ENCODE results near the gene LTBP2. TPM values are rescaled to one million over a fixed set of nuclear protein-coding genes. Genes with fewer than 3 reads are reported as not detected.

Gene LTBP2
- total RNA-seq, 1 donor from 2014 or later, result 39.5 TPM

DNA sequence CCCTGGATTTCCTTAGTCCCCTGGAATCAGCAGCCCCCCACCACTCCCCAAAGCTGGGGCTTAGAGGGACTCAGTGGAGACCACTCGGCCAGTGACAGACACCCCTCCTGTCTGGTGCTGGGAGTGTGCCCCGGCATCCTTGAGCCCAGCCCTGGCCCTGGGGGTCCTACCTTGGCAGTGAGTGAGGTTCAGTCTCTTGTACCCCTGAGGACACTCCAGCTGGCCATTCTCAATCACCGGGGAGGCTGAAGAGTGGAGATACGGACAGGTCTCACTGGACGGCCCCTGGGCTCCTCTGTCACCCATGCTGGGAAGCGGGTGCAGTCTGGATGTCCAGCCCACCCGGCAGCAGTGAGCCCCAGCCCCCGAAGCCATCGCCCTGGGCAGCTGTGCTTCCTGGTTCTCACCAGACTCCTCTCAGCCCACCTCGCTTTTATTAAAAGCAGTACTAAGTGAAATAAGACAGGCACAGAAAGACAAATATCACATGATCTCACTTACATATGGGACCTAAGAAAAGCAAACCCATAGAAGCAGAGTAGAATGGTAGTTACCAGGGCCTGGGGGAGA is 76.2 kb downstream of the LTBP2 start:
- Histone ChIP-seq H3K27ac (no peak overlapping the region), H3K4me1 (no peaks in the 10 kb centered on the region), H3K27me3 (ENCODE audit: low read depth) (no peaks in the 10 kb centered on the region), H3K36me3 (no peaks in the 10 kb centered on the region), H3K9me3 (no peaks in the 10 kb centered on the region), H3K4me3 (no peak overlapping the region)
- TF ChIP-seq, protein P1, sequence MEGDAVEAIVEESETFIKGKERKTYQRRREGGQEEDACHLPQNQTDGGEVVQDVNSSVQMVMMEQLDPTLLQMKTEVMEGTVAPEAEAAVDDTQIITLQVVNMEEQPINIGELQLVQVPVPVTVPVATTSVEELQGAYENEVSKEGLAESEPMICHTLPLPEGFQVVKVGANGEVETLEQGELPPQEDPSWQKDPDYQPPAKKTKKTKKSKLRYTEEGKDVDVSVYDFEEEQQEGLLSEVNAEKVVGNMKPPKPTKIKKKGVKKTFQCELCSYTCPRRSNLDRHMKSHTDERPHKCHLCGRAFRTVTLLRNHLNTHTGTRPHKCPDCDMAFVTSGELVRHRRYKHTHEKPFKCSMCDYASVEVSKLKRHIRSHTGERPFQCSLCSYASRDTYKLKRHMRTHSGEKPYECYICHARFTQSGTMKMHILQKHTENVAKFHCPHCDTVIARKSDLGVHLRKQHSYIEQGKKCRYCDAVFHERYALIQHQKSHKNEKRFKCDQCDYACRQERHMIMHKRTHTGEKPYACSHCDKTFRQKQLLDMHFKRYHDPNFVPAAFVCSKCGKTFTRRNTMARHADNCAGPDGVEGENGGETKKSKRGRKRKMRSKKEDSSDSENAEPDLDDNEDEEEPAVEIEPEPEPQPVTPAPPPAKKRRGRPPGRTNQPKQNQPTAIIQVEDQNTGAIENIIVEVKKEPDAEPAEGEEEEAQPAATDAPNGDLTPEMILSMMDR (IDR thresholded peaks at IDR 0.05), result no peak
- DNase-seq (no peak), ATAC-seq (peak in 1 of 2 donors; percentile 8)
- intact Hi-C loops (cut with DNase I), result no loop called here

DNA sequence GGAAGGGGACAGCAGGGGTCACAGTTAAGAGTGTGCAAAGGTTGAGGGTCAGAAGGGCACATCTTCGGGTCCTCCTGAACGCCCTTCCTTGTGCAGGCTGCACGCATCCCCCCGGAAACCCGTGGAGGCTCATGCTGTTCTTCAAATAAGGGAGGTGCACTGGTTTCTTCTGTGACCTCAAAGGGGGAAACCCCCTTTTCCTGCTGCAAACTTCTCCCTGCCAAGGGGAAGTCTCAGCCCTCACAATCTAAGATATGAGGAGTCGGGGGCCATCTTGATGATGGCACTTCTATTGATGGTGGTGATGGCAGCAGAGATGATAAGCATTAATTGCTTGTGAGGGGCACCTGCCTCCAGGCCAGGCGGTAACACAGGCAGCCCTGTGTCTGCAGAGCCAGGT is 78.5 kb downstream of the LTBP2 start:
- DNase-seq, result no peak
- Histone ChIP-seq H3K36me3 (peaks cover 4% of the 10 kb centered on the region), H3K27ac (no peak overlapping the region), H3K9me3 (no peaks in the 10 kb centered on the region), H3K4me3 (no peak overlapping the region), H3K27me3 (ENCODE audit: low read depth) (no peaks in the 10 kb centered on the region), H3K4me1 (no peaks in the 10 kb centered on the region)
- TF ChIP-seq, protein P1 (IDR thresholded peaks at IDR 0.05), result no peak
- ATAC-seq, result no peak
- intact Hi-C loops (cut with DNase I), result no loop called here

DNA sequence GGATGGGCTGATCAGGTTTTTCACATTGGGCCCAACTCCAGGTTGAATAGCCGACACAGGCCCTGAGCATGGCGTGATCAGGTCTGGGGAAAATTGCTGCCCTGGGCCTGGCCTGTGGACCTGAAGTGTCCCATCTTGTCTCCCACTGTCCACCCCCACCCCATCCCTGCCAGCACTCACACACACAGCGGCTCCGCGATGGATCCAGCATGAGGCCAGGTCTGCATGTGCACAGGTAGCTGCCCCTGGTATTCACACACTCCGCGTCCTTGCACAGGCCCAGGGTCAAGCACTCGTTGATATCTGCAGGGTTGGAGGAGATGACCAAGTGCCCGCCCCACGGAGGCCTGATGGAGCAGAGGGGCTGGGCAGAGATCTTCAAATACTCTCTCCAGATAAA is 79.8 kb downstream of the LTBP2 start:
- Histone ChIP-seq H3K27me3 (ENCODE audit: low read depth) (no peaks in the 10 kb centered on the region), H3K9me3 (no peaks in the 10 kb centered on the region), H3K27ac (no peak overlapping the region), H3K36me3 (peaks cover 6% of the 10 kb centered on the region), H3K4me3 (no peak overlapping the region), H3K4me1 (no peaks in the 10 kb centered on the region)
- intact Hi-C loops (cut with DNase I), result no loop called here
- DNase-seq (no peak), ATAC-seq (no peak)
- TF ChIP-seq, protein P1 (IDR thresholded peaks at IDR 0.05), result no peak

DNA sequence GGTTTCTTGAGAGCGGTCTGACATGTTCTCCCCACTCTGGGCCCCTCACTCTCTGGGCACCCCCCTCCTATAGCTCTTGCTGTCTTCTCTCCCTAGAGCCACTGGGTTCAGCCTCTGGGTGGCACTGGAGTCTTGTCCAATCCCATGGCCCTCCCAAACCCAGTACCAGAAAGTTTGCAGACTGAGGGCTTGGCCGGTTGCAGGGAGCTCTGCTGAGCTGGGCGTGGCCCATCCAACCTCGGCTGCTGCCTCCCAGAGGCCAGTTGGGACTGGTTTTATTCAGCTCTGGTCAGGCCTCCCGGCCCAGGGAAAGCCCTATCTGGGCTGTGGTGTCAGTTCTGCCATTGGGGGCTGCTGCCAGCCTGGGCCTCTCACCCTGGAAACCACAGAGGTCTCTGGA is 80.6 kb downstream of the LTBP2 start:
- Histone ChIP-seq H3K9me3 (no peaks in the 10 kb centered on the region), H3K4me1 (no peaks in the 10 kb centered on the region), H3K36me3 (peaks cover 6% of the 10 kb centered on the region), H3K4me3 (no peak overlapping the region), H3K27me3 (ENCODE audit: low read depth) (no peaks in the 10 kb centered on the region), H3K27ac (no peak overlapping the region)
- TF ChIP-seq, protein P1 (IDR thresholded peaks at IDR 0.05), result peak; percentile 17
- intact Hi-C loops (cut with DNase I), result no loop called here
- DNase-seq (no peak), ATAC-seq (peak; percentile 15 to 34)

DNA sequence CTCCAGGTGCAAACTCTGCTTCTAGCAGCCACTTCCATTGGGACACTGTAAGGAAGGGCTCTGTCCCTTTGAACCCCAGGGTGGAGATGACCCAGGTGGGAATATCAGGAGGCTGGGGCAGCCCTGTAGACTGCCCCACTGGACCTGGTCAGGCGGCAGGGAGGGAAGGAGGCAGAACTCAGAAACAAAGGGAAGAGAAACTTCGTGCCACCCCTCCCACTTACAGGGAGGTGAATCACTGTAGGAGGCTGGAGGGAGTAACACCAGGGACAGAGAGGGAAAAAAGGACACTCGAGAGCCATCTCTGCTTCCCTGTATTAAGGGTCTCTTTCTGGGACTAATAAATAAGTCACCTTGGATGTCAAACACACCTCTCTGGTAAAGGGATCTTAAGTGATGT is 81.0 kb downstream of the LTBP2 start:
- Histone ChIP-seq H3K4me3 (no peak overlapping the region), H3K36me3 (peaks cover 6% of the 10 kb centered on the region), H3K4me1 (no peaks in the 10 kb centered on the region), H3K27me3 (ENCODE audit: low read depth) (no peaks in the 10 kb centered on the region), H3K9me3 (no peaks in the 10 kb centered on the region), H3K27ac (no peak overlapping the region)
- DNase-seq, result no peak
- intact Hi-C loops (cut with DNase I), result no loop called here
- no peak for ATAC-seq
- TF ChIP-seq, protein P1 (IDR thresholded peaks at IDR 0.05), result no peak

All from lower lobe of right lung (tissue), 2 donors.